Brain microvascular endothelial cell (primary cell): ENCODE results near the gene ARID2.

ENCODE experiments used
- DNase-seq: peaks from one replicate; pipeline ENCODE4 v3.0.0-alpha.2; 2020
- H3K27ac ChIP-seq: fragments of 250-450 bp; sonication (Bioruptor Pico); 2 replicates; pipeline ENCODE4 v1.5.1; 2020; ENCODE audit warnings: mild to moderate bottlenecking, moderate library complexity
- H3K27me3 ChIP-seq: fragments of 250-450 bp; sonication (Bioruptor Pico); replicated peaks from 2 replicates; pipeline ENCODE4 v1.5.1; 2020; ENCODE audit warnings: mild to moderate bottlenecking
- H3K36me3 ChIP-seq: fragments of 250-450 bp; sonication (Bioruptor Pico); replicated peaks from 2 replicates; pipeline ENCODE4 v1.5.1; 2020; ENCODE audit warnings: mild to moderate bottlenecking
- H3K4me3 ChIP-seq: 2 replicates; pipeline ENCODE4 v1.5.1; 2011; ENCODE audit warnings: low read depth, mild to moderate bottlenecking, control low read depth, low read length, moderate library complexity
- in situ Hi-C: cut with HindIII; loops from 2 replicates; pipeline ENCODE4 v1.10.0; 2017; ENCODE audit warnings: low sequenced_read_pairs, low pct_ligation_motif_present
- TF ChIP-seq, protein P1 (sequence below): IDR thresholded peaks from 2 replicates; pipeline ENCODE4 v1.5.1; 2011; ENCODE audit warnings: low read depth, mild to moderate bottlenecking, moderate library complexity, low read length, control low read depth, inconsistent platforms; ENCODE audit errors: missing control alignments

Gene ARID2

DNA sequence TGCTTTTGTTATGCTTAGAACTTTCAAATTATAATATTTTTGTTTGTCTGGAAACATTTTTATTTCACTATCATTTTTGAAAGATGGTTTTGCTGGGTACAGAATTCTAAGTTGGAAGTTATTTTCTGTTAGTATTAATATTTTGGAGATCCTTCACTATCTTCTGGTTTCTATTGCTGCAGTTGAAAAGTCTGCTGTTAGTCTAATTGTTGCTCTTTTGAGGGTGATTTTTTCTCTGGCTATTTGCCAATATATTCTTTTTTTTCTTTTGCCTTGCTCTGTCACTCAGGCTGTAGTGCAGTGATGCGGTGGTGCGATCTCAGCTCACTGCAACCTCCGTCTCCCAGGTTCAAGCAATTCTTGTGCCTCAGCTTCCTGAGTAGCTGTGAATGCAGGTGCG is 28.2 kb upstream of the ARID2 start:
- DNase-seq, result no peak
- no peak overlapping the region for H3K27ac ChIP-seq
- in situ Hi-C loops, result no loop called here
- H3K36me3 ChIP-seq, result no peaks in the 10 kb centered on the region
- no peak overlapping the region for H3K4me3 ChIP-seq
- TF ChIP-seq, protein P1, sequence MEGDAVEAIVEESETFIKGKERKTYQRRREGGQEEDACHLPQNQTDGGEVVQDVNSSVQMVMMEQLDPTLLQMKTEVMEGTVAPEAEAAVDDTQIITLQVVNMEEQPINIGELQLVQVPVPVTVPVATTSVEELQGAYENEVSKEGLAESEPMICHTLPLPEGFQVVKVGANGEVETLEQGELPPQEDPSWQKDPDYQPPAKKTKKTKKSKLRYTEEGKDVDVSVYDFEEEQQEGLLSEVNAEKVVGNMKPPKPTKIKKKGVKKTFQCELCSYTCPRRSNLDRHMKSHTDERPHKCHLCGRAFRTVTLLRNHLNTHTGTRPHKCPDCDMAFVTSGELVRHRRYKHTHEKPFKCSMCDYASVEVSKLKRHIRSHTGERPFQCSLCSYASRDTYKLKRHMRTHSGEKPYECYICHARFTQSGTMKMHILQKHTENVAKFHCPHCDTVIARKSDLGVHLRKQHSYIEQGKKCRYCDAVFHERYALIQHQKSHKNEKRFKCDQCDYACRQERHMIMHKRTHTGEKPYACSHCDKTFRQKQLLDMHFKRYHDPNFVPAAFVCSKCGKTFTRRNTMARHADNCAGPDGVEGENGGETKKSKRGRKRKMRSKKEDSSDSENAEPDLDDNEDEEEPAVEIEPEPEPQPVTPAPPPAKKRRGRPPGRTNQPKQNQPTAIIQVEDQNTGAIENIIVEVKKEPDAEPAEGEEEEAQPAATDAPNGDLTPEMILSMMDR, result no peak
- H3K27me3 ChIP-seq, result no peaks in the 10 kb centered on the region

DNA sequence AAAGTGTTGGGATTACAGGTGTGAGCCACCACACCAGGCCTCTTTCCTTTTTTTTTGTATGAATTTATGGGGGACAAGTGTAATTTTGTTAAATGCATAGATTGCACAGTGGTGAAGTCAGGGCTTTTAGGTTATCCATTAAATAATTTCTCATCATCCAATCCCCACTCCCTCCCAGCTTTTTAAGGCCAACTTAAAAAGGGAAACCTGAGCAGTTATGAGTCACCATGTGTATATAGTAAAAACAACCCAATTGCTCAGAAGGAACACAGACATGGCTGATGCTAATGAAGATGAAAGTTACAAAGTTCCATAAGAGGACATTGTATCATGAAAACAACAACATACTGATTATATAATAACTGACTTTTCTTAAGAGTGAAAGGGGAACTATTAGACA is 25.6 kb upstream of the ARID2 start:
- H3K36me3 ChIP-seq, result no peaks in the 10 kb centered on the region
- in situ Hi-C loops, result no loop called here
- H3K4me3 ChIP-seq, result no peak overlapping the region
- no peak for DNase-seq
- no peak overlapping the region for H3K27ac ChIP-seq
- no peaks in the 10 kb centered on the region for H3K27me3 ChIP-seq
- TF ChIP-seq, protein P1, result no peak

DNA sequence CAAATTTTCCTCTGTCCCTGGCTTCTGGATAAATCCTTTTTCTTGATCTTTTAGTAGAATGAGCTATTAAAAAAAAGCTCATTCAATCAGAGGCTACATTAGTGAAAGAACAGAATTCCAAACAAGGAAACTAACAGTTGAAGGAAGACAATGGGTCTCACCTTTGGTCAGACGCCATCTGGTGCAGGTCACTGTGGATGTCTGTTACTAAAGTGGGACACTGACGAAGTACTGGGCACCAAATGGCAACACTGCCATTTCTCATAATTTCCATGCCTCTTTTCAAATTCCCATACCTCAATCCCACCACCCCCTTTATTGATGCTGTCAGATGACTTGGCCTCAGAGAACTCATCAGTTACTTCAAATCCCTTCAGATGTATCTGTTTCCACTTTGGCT is 24.5 kb upstream of the ARID2 start:
- Histone ChIP-seq H3K36me3 (no peaks in the 10 kb centered on the region), H3K4me3 (no peak overlapping the region), H3K27ac (no peak overlapping the region), H3K27me3 (no peaks in the 10 kb centered on the region)
- TF ChIP-seq, protein P1, result no peak
- in situ Hi-C loops, result no loop called here
- no peak for DNase-seq

DNA sequence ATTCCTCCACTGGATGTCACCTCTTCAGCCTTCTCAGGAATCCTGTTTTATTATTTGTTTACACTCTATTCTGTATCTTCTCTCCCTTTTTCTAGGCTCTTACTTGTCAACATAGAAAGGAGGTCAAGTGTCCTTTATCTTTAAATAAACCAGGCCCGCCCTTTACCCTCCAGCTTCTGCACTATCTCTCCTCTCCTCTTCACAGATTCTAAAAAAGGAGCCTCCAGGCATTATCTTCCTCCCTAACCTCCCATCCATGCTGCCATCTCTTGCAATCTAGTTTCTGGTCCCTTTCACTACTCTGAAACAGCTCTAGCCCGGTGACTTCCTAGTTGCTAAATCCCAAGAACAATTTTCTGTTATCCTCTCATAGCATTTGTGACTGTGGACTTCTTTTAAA is 24.1 kb upstream of the ARID2 start:
- Histone ChIP-seq H3K27ac (no peak overlapping the region), H3K27me3 (no peaks in the 10 kb centered on the region), H3K36me3 (no peaks in the 10 kb centered on the region), H3K4me3 (no peak overlapping the region)
- TF ChIP-seq, protein P1, result no peak
- no peak for DNase-seq
- in situ Hi-C loops, result no loop called here

DNA sequence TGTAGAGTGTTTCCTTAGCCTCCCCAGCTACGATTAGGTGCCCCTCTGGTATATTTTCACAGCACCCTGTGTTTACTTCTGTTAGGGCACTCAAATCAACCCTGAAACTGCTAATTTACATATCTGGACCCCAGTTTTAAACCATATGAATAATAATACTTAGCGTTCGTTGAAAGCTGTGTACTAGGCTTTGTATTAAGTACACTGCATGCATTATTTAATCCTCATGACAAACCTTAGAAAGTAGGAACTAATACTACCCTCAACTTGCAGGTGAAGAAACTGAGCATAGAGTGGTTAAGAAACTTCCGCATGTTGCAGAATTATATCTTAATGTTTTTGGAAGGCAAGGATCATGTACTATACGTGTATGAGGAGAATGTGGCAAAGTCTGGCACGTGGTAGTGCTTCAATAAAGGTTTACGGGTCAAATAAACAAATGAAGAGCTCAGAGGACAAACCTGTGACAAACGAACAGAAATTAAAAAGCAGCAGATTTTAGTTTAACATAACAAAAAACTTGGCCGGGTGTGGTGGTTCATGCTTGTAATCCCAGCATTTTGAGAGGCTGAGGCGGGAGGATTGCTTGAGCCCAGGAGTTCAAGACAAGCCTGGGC is 22.2 kb upstream of the ARID2 start:
- TF ChIP-seq, protein P1, result no peak
- Histone ChIP-seq H3K4me3 (no peak overlapping the region), H3K27ac (no peak overlapping the region), H3K36me3 (no peaks in the 10 kb centered on the region), H3K27me3 (no peaks in the 10 kb centered on the region)
- in situ Hi-C loops, result no loop called here
- DNase-seq, result no peak

DNA sequence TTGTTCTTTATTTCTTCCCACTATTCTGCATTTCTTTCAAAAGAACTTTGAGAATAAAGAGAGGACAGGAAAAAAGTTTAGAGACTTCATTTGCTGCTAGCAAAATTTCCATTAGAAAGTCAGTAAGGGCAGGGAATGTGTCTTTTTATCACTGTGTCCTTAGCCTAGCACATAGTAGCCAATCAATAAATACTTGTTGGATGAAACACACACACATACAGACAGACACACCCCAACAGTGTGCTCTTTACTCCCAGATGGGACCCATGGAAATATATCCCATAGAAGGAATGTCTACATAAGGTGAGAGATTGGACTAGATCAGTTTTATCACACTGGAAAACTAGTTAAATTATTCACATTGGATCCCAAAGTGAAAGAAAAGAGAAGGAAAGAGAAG is 21.1 kb upstream of the ARID2 start:
- no peak overlapping the region for H3K27ac ChIP-seq
- TF ChIP-seq, protein P1, result no peak
- H3K36me3 ChIP-seq, result no peaks in the 10 kb centered on the region
- in situ Hi-C loops, result no loop called here
- no peak overlapping the region for H3K4me3 ChIP-seq
- H3K27me3 ChIP-seq, result no peaks in the 10 kb centered on the region
- no peak for DNase-seq
